Parathyroid adenoma (tissue), 2 donors: ENCODE measurements around the gene SPTBN5.

Experiments
- H2AFZ ChIP-seq: fragments of 300-600 bp; sonication (generic); one replicate; pipeline ENCODE4 v1.7.0; 2017; ENCODE audit warnings: antibody characterized with exemption, mild to moderate bottlenecking
- H3K27ac ChIP-seq: fragments of 300-600 bp; sonication (generic); one replicate; pipeline ENCODE4 v1.7.0; 2017
- H3K27me3 ChIP-seq: fragments of 300-600 bp; sonication (generic); one replicate; pipeline ENCODE4 v1.7.0; 2017; ENCODE audit warnings: low read length; ENCODE audit not compliant: control insufficient read depth, insufficient read depth
- H3K36me3 ChIP-seq: fragments of 300-600 bp; sonication (generic); one replicate; pipeline ENCODE4 v1.7.0; 2017; ENCODE audit warnings: low read length; ENCODE audit not compliant: control insufficient read depth, insufficient read depth
- H3K4me1 ChIP-seq: fragments of 300-600 bp; sonication (generic); one replicate; pipeline ENCODE4 v1.7.0; 2017; ENCODE audit warnings: control low read depth
- H3K4me2 ChIP-seq: fragments of 300-600 bp; sonication (generic); one replicate; pipeline ENCODE4 v1.7.0; 2017; ENCODE audit warnings: low read length
- H3K4me3 ChIP-seq: fragments of 300-600 bp; sonication (generic); one replicate; pipeline ENCODE4 v1.7.0; 2017; ENCODE audit warnings: low read depth, low read length
- H3K79me2 ChIP-seq: fragments of 300-600 bp; sonication (generic); one replicate; pipeline ENCODE4 v1.7.0; 2017; ENCODE audit warnings: control low read depth
- H3K9ac ChIP-seq: fragments of 300-600 bp; sonication (generic); one replicate; pipeline ENCODE4 v1.7.0; 2017; ENCODE audit warnings: mild to moderate bottlenecking
- H3K9me3 ChIP-seq: fragments of 300-600 bp; sonication (generic); one replicate; pipeline ENCODE4 v1.7.0; 2017; ENCODE audit warnings: low read length; ENCODE audit not compliant: control insufficient read depth
- TF ChIP-seq, protein P1 (sequence below): fragments of 300-600 bp; sonication (generic); IDR thresholded peaks from one replicate; pipeline ENCODE4 v1.7.0; 2017; ENCODE audit warnings: antibody characterized with exemption, mild to moderate bottlenecking
- donor health status: primary hyperparathyroidism.

The SPTBN5 gene

GRCh38 chr15:41848631-41849030 is 45.2 kb downstream of the SPTBN5 start:
- Histone ChIP-seq H2AFZ (no peak overlapping the region), H3K4me3 (no peak overlapping the region), H3K9ac (no peak overlapping the region), H3K27me3 (no peaks in the 10 kb centered on the region), H3K36me3 (no peaks in the 10 kb centered on the region), H3K4me2 (no peak overlapping the region), H3K9me3 (no peaks in the 10 kb centered on the region), H3K4me1 (no peaks in the 10 kb centered on the region), H3K79me2 (no peaks in the 10 kb centered on the region), H3K27ac (no peak overlapping the region)
- TF ChIP-seq, protein P1, sequence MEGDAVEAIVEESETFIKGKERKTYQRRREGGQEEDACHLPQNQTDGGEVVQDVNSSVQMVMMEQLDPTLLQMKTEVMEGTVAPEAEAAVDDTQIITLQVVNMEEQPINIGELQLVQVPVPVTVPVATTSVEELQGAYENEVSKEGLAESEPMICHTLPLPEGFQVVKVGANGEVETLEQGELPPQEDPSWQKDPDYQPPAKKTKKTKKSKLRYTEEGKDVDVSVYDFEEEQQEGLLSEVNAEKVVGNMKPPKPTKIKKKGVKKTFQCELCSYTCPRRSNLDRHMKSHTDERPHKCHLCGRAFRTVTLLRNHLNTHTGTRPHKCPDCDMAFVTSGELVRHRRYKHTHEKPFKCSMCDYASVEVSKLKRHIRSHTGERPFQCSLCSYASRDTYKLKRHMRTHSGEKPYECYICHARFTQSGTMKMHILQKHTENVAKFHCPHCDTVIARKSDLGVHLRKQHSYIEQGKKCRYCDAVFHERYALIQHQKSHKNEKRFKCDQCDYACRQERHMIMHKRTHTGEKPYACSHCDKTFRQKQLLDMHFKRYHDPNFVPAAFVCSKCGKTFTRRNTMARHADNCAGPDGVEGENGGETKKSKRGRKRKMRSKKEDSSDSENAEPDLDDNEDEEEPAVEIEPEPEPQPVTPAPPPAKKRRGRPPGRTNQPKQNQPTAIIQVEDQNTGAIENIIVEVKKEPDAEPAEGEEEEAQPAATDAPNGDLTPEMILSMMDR = no peak

- no peaks in the 10 kb centered on the region for H3K36me3 ChIP-seq
Measured at GRCh38 chr15:41847981-41848380, 45.9 kb downstream of the SPTBN5 start.

DNA sequence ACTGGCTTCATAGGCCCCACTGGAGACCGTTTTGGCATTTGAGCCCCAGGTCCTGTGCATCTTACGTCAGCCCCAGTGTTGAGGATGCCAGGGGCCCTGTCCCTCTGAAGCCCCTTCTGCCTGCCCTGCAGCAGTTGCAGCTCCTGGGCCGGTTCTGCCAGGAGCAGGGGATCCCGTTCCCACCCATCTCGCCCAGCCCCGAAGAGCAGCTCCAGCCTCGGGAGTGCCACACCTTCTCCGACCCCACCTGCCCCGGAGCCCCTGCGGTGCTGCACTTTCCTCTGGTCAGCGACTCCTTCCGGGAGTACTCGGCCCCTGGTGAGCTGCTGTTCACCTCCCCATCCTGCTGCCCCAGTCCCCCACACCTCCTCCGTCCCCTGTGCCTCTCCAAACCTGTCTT is 46.6 kb downstream of the SPTBN5 start:
- TF ChIP-seq, protein P1 = no peak
- Histone ChIP-seq H3K79me2 (no peaks in the 10 kb centered on the region), H3K4me3 (no peak overlapping the region), H2AFZ (no peak overlapping the region), H3K4me2 (no peak overlapping the region), H3K27me3 (no peaks in the 10 kb centered on the region), H3K36me3 (no peaks in the 10 kb centered on the region), H3K9ac (no peak overlapping the region), H3K4me1 (no peaks in the 10 kb centered on the region), H3K27ac (no peak overlapping the region), H3K9me3 (no peaks in the 10 kb centered on the region)

More at GRCh38 chr15:41847981-41848380, 45.9 kb downstream of the SPTBN5 start:
- no peak overlapping the region for H3K4me3 ChIP-seq
- H3K9ac ChIP-seq = no peak overlapping the region
- no peaks in the 10 kb centered on the region for H3K9me3 ChIP-seq
- no peaks in the 10 kb centered on the region for H3K27me3 ChIP-seq
- H3K27ac ChIP-seq = no peak overlapping the region
- TF ChIP-seq, protein P1 = no peak
- no peaks in the 10 kb centered on the region for H3K4me1 ChIP-seq
- H3K79me2 ChIP-seq = no peaks in the 10 kb centered on the region
- no peak overlapping the region for H2AFZ ChIP-seq
- no peak overlapping the region for H3K4me2 ChIP-seq

- Histone ChIP-seq H3K9me3 (no peaks in the 10 kb centered on the region), H3K27ac (no peak overlapping the region), H3K9ac (no peak overlapping the region), H3K4me2 (no peak overlapping the region), H3K4me3 (no peak overlapping the region), H3K79me2 (no peaks in the 10 kb centered on the region), H3K27me3 (no peaks in the 10 kb centered on the region), H3K36me3 (no peaks in the 10 kb centered on the region), H2AFZ (no peak overlapping the region), H3K4me1 (no peaks in the 10 kb centered on the region)
- TF ChIP-seq, protein P1 = no peak
Measured at GRCh38 chr15:41844814-41845213, 49.0 kb downstream of the SPTBN5 start.

- Histone ChIP-seq H3K4me3 (no peak overlapping the region), H3K9me3 (no peaks in the 10 kb centered on the region), H3K27me3 (no peaks in the 10 kb centered on the region), H3K4me2 (no peak overlapping the region), H3K36me3 (no peaks in the 10 kb centered on the region), H3K79me2 (no peaks in the 10 kb centered on the region), H3K4me1 (no peaks in the 10 kb centered on the region), H3K27ac (no peak overlapping the region), H3K9ac (no peak overlapping the region), H2AFZ (no peak overlapping the region)
- TF ChIP-seq, protein P1 = no peak
Measured at GRCh38 chr15:41843571-41843970, 50.3 kb downstream of the SPTBN5 start.
